Left ventricle myocardium inferior (tissue), 1 donor: ENCODE results near the gene FDXR. TPM values are rescaled to one million over a fixed set of nuclear protein-coding genes. Genes with fewer than 3 reads are reported as not detected.
A peak's percentile ranks its signal among the peaks of the same experiment; 100 is the strongest.

ENCODE experiments used
- DNase-seq: peaks from one replicate; pipeline ENCODE4 v3.0.0-alpha.2; 2020
- H3K27ac ChIP-seq: fragments of 200-600 bp; replicated peaks from 2 replicates; pipeline ENCODE4 v1.8.0; 2021
- H3K27me3 ChIP-seq: fragments of 200-600 bp; 2 replicates; pipeline ENCODE4 v1.8.0; 2021; ENCODE audit warnings: low read depth
- H3K36me3 ChIP-seq: fragments of 200-600 bp; 2 replicates; pipeline ENCODE4 v1.8.0; 2021
- H3K4me1 ChIP-seq: fragments of 200-600 bp; 2 replicates; pipeline ENCODE4 v1.8.0; 2021
- H3K4me3 ChIP-seq: fragments of 200-600 bp; 2 replicates; pipeline ENCODE4 v1.8.0; 2021; ENCODE audit warnings: mild to moderate bottlenecking, moderate library complexity
- H3K9me3 ChIP-seq: fragments of 200-600 bp; replicated peaks from 2 replicates; pipeline ENCODE4 v1.8.0; 2021
- CTCF ChIP-seq: fragments of 200-600 bp; IDR thresholded peaks from 2 replicates; pipeline ENCODE4 v1.8.0; 2021; ENCODE audit warnings: antibody characterized with exemption, mild to moderate bottlenecking, borderline replicate concordance
- intact Hi-C: fragments of 100-400 bp; cut with micrococcal nuclease; formaldehyde crosslinking; loops from one replicate; pipeline ENCODE4 v1.11.0; 2022
- total RNA-seq: library from RNA; stranded (reverse); fragmentation: NEBNext Ultra II Directional; extraction: Animal tissue kit (Norgen Biotek cat#: 25700); gene quantifications from one replicate; pipeline ENCODE4 v1.2.1, GENCODE V29; 2021
- donor health status: DM: no; HTN: yes; CAD: no; lungs with severe emphysema.

The FDXR gene
- total RNA-seq, 1 donor from 2014 or later, result 5.7 TPM

- Histone ChIP-seq H3K36me3 (no peaks in the 10 kb centered on the region), H3K4me3 (no peak overlapping the region), H3K27me3 (peaks cover 41% of the 10 kb centered on the region), H3K4me1 (peaks cover 17% of the 10 kb centered on the region), H3K27ac (no peak overlapping the region), H3K9me3 (no peaks in the 10 kb centered on the region)
- no peak for DNase-seq
- intact Hi-C loops, result no loop called here
- no peak for TF ChIP-seq CTCF
Observed at GRCh38 chr17:74846621-74847020, 26.2 kb downstream of the FDXR start.

- Histone ChIP-seq H3K27ac (no peak overlapping the region), H3K36me3 (no peaks in the 10 kb centered on the region), H3K9me3 (no peaks in the 10 kb centered on the region), H3K27me3 (peaks cover 22% of the 10 kb centered on the region), H3K4me1 (peaks cover 36% of the 10 kb centered on the region), H3K4me3 (peak overlapping the region; percentile 64)
- intact Hi-C loops, result no loop called here
- DNase-seq, result no peak
- TF ChIP-seq CTCF, result no peak
Observed at GRCh38 chr17:74843352-74843627, 29.5 kb downstream of the FDXR start.

GRCh38 chr17:74842599-74843351 lies 30.0 kb downstream of the FDXR start:
- H3K36me3 ChIP-seq, result no peaks in the 10 kb centered on the region
- TF ChIP-seq CTCF, result peak; percentile 71
- H3K4me3 ChIP-seq, result peak overlapping the region; percentile 64
- intact Hi-C loops, result no loop called here
- H3K9me3 ChIP-seq, result no peaks in the 10 kb centered on the region
- peaks cover 22% of the 10 kb centered on the region for H3K27me3 ChIP-seq
- peaks cover 36% of the 10 kb centered on the region for H3K4me1 ChIP-seq
- DNase-seq, result peak; percentile 76
- peak overlapping the region; percentile 75 for H3K27ac ChIP-seq

DNA sequence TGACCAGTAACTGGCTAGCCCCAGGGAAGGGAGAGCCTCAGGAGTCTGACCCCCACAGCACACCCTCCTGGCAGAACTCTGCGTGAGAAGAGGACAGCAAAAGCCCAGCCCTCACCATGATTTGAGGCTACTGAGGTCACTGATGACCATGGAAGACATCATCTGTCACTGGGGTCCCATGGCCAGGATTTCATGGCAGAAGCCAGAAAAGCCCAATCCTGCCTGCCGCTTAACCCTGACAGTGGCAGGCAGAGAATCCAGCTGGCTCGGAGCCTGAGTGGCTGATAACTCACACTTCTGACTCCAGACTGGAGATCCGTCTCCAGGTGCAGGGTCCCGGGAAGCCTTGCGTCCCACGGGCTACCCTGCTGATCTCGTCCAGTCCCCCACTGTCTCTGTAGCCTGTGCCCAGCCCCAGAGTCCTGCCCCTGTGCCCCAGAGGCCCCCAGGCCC lies 30.6 kb downstream of the FDXR start:
- peak overlapping the region; percentile 75 for H3K27ac ChIP-seq
- no peak for TF ChIP-seq CTCF
- peaks cover 36% of the 10 kb centered on the region for H3K4me1 ChIP-seq
- peaks cover 22% of the 10 kb centered on the region for H3K27me3 ChIP-seq
- intact Hi-C loops, result no loop called here
- peak; percentile 33 for DNase-seq
- H3K4me3 ChIP-seq, result peak overlapping the region; percentile 64
- no peaks in the 10 kb centered on the region for H3K9me3 ChIP-seq
- H3K36me3 ChIP-seq, result no peaks in the 10 kb centered on the region

DNA sequence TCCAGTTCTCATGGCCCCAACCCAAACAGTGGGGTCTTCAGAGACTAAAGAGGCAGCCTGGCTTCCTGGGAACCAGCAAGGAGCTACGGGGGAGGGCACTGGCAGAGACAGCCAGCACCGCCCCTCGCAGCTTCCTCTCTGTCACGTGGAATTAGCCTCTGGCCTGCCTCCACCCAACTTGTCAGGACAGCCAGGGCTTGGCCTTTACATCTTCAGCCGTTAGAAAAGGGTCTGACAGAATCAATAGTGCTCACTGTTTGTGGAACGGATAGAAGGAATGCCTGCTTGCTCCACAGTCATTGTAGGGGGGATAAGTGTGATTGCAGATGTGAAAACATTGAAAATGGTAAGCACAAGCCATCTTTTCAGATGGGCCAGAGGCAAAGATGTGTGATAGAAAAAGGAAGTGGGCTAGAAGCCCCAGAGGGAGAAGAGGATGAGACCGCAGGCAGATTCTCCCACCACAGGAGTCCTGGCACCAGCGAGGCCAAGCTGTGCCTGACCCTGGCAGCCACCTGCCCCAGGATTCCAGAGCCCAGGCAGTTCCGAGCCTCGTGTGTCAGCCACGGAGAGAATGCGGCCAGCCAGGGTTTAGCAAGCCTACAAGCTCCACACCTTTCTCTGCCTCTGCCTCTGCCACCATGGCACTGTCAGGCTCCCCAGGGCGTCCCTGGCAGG lies 31.7 kb downstream of the FDXR start:
- peaks cover 6% of the 10 kb centered on the region for H3K36me3 ChIP-seq
- H3K9me3 ChIP-seq, result no peaks in the 10 kb centered on the region
- intact Hi-C loops, result no loop called here
- no peak overlapping the region for H3K4me3 ChIP-seq
- DNase-seq, result peak; percentile 80
- no peak for TF ChIP-seq CTCF
- H3K27me3 ChIP-seq, result peaks cover 17% of the 10 kb centered on the region
- H3K27ac ChIP-seq, result peak overlapping the region; percentile 75
- H3K4me1 ChIP-seq, result peaks cover 36% of the 10 kb centered on the region
